Measurements from ENCODE around the gene SHH.
A peak's percentile ranks its signal among the peaks of the same experiment; 100 is the strongest.

SHH gene

GRCh38 chr7:155804897-155805825 lies 7.1 kb downstream of the SHH start:
- DNase-seq: peak in 2 of 4 experiments; percentile 14 to 42

- no peak for DNase-seq
Observed at GRCh38 chr7:155804431-155804831, 7.8 kb downstream of the SHH start.

GRCh38 chr7:155803418-155804376 lies 8.6 kb downstream of the SHH start:
- DNase-seq: no peak

- DNase-seq: no peak
Observed at GRCh38 chr7:155802906-155803417, 9.3 kb downstream of the SHH start.

GRCh38 chr7:155802291-155802690 lies 10.0 kb downstream of the SHH start:
- no peak for DNase-seq

- no peak for DNase-seq
Observed at GRCh38 chr7:155800741-155801267, 11.5 kb downstream of the SHH start.

- no peak for DNase-seq
Observed at GRCh38 chr7:155800301-155800700, 12.0 kb downstream of the SHH start.

GRCh38 chr7:155799514-155799913 lies 12.7 kb downstream of the SHH start:
- no peak for DNase-seq

GRCh38 chr7:155798673-155799439 lies 13.4 kb downstream of the SHH start:
- no peak for DNase-seq

- no peak for DNase-seq
Observed at GRCh38 chr7:155797262-155798250, 14.7 kb downstream of the SHH start.

- peak; percentile 39 to 63 (median 54) for DNase-seq
Observed at GRCh38 chr7:155796381-155797261, 15.6 kb downstream of the SHH start.

- DNase-seq: no peak
Observed at GRCh38 chr7:155795951-155796350, 16.3 kb downstream of the SHH start.

- no peak for DNase-seq
Observed at GRCh38 chr7:155795401-155795800, 16.9 kb downstream of the SHH start.

- DNase-seq: no peak
Observed at GRCh38 chr7:155794196-155794595, 18.1 kb downstream of the SHH start.

GRCh38 chr7:155793720-155794119 lies 18.5 kb downstream of the SHH start:
- no peak for DNase-seq

- DNase-seq: no peak
Observed at GRCh38 chr7:155792999-155793560, 19.2 kb downstream of the SHH start.

GRCh38 chr7:155792315-155792960 lies 19.8 kb downstream of the SHH start:
- DNase-seq: no peak

GRCh38 chr7:155791836-155792235 lies 20.4 kb downstream of the SHH start:
- DNase-seq: no peak

GRCh38 chr7:155791214-155791737 lies 21.0 kb downstream of the SHH start:
- DNase-seq: no peak
